GM12892 (cell line): ENCODE data around the gene SKIC2.
"Not testable (repeated sequence)": the region's sequence is repeated elsewhere in the genome, so short reads cannot be mapped to it uniquely, and the experiment has no call there.

Experiments
- POLR2A ChIP-seq: IDR thresholded peaks from 2 replicates; pipeline ENCODE4 v1.6.1; 2011; ENCODE audit warnings: low read depth, low read length, control low read depth
- POLR2AphosphoS5 ChIP-seq: IDR thresholded peaks from 2 replicates; pipeline ENCODE4 v1.6.1; 2011; ENCODE audit warnings: low read depth, low read length, control low read depth

GRCh38 chr6:32005538-32005880 lies 46.5 kb downstream of the SKIC2 start:
- TF ChIP-seq POLR2A, POLR2AphosphoS5: not testable (repeated sequence)
